Activated CD4-positive, alpha-beta T cell treated with anti-CD3 and anti-CD28 coated beads, Interleukin-2, amount 10 ng/mL, durations not matched to agents 24 days and 14 days (primary cell): Measurements from ENCODE around the gene C19orf73. TPM values are rescaled to one million over a fixed set of nuclear protein-coding genes. Genes with fewer than 3 reads are reported as not detected.

Source experiments
- DNase-seq: peaks from one replicate; pipeline ENCODE4 v3.0.0; 2022
- H3K27ac Mint-ChIP-seq: one replicate; pipeline ENCODE4 v1.8.0; 2022; ENCODE audit warnings: mild to moderate bottlenecking, mixed read lengths
- H3K27me3 Mint-ChIP-seq: one replicate; pipeline ENCODE4 v1.8.0; 2022; ENCODE audit warnings: mixed read lengths
- H3K36me3 Mint-ChIP-seq: one replicate; pipeline ENCODE4 v1.8.0; 2022; ENCODE audit warnings: low read depth, mild to moderate bottlenecking, mixed read lengths
- H3K4me1 Mint-ChIP-seq: one replicate; pipeline ENCODE4 v1.8.0; 2021; ENCODE audit warnings: mixed read lengths
- H3K4me3 Mint-ChIP-seq: one replicate; pipeline ENCODE4 v1.8.0; 2022; ENCODE audit warnings: mild to moderate bottlenecking, moderate library complexity, mixed read lengths
- H3K9me3 Mint-ChIP-seq: one replicate; pipeline ENCODE4 v1.8.0; 2021; ENCODE audit warnings: mixed read lengths
- intact Hi-C: fragments of 100-400 bp; cut with micrococcal nuclease; formaldehyde crosslinking; loops from one replicate; pipeline ENCODE4 v1.15.1; 2023
- total RNA-seq: library from RNA; stranded (reverse); gene quantifications from 2 replicates; pipeline ENCODE4 v1.2.3, GENCODE V29; 2022

Gene C19orf73
- total RNA-seq: 2.0 and 2.5 TPM in 2 replicates

DNA sequence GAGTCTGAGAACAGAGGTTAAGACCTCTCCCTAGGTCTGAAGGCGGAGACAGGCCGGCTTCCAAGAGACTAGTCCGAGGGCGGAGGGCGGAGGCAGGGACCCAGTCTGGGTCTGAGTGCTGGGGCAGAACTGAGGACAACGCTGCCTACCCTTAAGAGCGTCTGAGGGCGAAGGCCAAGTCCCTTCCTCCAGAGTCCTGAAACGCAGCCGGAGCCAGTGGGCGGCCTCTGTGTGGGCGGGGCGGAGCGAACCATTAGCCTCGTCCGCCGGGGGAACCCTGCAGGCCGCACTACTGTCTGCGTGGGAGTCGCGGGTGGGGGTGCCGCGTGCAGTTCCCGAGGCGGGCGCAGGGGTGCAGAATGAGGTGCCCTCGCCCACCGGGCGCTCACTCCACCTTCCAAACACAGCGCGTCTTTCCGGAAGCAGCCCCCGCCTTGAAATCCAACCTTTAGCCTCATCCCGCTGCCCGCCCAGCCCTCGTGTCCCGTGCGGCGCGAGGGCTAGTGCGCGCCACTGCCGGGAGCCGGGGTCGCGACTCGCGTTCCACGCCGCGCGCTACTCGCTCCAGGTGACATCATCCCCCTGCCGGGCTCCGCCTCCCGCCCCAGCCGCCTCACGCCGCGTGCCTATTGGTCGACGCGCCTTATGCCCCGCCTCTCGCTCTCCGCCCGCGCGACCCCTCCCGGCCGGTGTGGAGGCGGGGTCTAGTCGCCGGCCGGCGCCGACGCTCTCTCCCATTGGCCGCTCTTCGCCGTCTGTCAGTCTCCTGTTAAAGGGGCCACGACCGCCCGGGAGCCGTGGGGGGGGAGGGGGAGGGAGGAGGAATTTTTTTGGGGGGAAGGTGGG lies at the start of gene C19orf73:
C19orf73 (minus strand) TSS at position 579 of the 846 bp plus-strand sequence; CDS start at position 458, 121 bp downstream.
- Mint-ChIP-seq H3K9me3 (no peaks in the 10 kb centered on the region), H3K4me3 (peak within 1 kb of the TSS; percentile 90), H3K4me1 (peaks cover 25% of the 10 kb centered on the region), H3K36me3 (peaks cover 5% of the 10 kb centered on the region), H3K27ac (peak within 1 kb of the TSS; percentile 90), H3K27me3 (peaks cover 18% of the 10 kb centered on the region)
- intact Hi-C loops: loop anchor here (1.0 to 10.0 kb wide), 6 partner anchors 10 to 484 kb away; partner anchors contain the start of genes DBP, GYS1, PPP1R15A and RUVBL2
- peak; percentile 99 for DNase-seq

DNA sequence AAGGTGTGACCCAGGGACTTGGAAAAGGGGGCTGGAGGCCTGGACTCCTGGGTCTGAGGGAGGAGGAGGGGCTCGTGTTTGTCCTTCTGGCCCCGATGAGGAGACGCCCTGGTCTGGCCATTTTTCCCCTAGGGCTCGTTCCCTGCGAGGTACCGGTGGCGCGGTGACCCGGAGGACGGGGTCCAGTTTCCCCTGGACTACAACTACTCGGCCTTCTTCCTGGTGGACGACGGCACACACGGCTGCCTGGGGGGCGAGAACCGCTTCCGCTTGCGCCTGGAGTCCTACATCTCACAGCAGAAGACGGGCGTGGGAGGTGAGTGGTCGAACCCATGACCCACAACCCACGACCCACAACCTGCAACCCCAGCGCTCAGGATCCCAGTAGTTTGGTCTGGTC lies 49.5 kb upstream of the C19orf73 start:
- Mint-ChIP-seq H3K36me3 (no peaks in the 10 kb centered on the region), H3K27me3 (peaks cover 3% of the 10 kb centered on the region), H3K27ac (no peak overlapping the region), H3K4me1 (no peaks in the 10 kb centered on the region), H3K9me3 (no peaks in the 10 kb centered on the region), H3K4me3 (no peak overlapping the region)
- intact Hi-C loops: no loop called here
- DNase-seq: no peak

DNA sequence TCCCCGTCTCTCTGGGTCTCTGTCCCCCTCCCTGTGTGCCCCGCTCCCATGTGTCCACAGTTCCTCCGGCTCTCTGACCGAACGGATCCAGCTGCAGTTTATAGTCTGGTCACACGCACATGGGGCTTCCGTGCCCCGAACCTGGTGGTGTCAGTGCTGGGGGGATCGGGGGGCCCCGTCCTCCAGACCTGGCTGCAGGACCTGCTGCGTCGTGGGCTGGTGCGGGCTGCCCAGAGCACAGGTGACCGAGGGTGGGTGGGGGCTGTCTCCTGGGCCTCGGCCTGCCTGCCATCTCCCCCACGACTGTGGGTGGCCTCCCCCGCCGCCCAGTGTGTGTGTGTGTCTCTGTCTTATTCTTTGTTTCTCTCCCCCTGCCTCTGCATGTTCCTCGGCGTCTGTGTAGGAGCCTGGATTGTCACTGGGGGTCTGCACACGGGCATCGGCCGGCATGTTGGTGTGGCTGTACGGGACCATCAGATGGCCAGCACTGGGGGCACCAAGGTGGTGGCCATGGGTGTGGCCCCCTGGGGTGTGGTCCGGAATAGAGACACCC lies 49.0 kb upstream of the C19orf73 start:
- H3K27ac Mint-ChIP-seq: no peak overlapping the region
- intact Hi-C loops: no loop called here
- H3K36me3 Mint-ChIP-seq: no peaks in the 10 kb centered on the region
- no peak for DNase-seq
- H3K27me3 Mint-ChIP-seq: peaks cover 3% of the 10 kb centered on the region
- no peaks in the 10 kb centered on the region for H3K9me3 Mint-ChIP-seq
- H3K4me3 Mint-ChIP-seq: no peak overlapping the region
- H3K4me1 Mint-ChIP-seq: no peaks in the 10 kb centered on the region

GRCh38 chr19:49165865-49166301 lies 46.9 kb upstream of the C19orf73 start:
- intact Hi-C loops: no loop called here
- no peaks in the 10 kb centered on the region for H3K9me3 Mint-ChIP-seq
- peaks cover 5% of the 10 kb centered on the region for H3K27me3 Mint-ChIP-seq
- no peak overlapping the region for H3K4me3 Mint-ChIP-seq
- no peaks in the 10 kb centered on the region for H3K4me1 Mint-ChIP-seq
- no peak overlapping the region for H3K27ac Mint-ChIP-seq
- DNase-seq: no peak
- no peaks in the 10 kb centered on the region for H3K36me3 Mint-ChIP-seq

DNA sequence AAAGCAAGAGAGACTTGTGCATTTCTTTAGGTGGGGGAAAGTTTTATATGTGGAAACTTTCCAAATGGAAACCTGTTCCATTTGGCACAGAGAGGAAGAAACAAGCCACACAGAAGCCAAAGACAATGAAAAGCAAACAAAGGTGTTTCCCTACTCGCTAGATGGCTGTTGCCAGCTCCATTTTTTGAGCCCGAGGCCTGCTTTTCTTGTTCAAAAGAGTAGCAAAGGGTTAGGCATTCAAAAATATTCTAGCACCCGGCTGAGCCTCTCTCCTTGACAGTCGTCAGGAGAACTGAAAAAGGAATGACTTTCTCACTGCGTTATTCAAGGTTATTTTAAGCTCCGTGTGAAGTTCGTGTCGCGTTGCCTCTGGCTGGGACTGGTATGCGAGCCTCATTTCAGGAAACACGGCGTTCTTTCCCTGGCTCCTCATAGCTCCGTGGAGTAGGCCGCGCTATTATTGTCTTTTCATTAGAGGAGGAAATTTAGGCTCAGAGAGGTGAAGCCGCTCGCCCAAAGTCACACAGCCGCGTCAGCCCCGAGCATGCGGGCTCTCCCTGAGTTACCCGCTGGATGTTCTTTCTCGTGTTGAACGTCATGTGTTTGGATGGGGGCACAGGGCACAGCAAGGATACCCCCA lies 46.3 kb upstream of the C19orf73 start:
- Mint-ChIP-seq H3K36me3 (no peaks in the 10 kb centered on the region), H3K9me3 (no peaks in the 10 kb centered on the region), H3K27ac (no peak overlapping the region), H3K4me1 (no peaks in the 10 kb centered on the region), H3K4me3 (no peak overlapping the region), H3K27me3 (peaks cover 8% of the 10 kb centered on the region)
- intact Hi-C loops: no loop called here
- DNase-seq: no peak

- intact Hi-C loops: no loop called here
Observed at GRCh38 chr19:49161987-49162386, 43.0 kb upstream of the C19orf73 start.

DNA sequence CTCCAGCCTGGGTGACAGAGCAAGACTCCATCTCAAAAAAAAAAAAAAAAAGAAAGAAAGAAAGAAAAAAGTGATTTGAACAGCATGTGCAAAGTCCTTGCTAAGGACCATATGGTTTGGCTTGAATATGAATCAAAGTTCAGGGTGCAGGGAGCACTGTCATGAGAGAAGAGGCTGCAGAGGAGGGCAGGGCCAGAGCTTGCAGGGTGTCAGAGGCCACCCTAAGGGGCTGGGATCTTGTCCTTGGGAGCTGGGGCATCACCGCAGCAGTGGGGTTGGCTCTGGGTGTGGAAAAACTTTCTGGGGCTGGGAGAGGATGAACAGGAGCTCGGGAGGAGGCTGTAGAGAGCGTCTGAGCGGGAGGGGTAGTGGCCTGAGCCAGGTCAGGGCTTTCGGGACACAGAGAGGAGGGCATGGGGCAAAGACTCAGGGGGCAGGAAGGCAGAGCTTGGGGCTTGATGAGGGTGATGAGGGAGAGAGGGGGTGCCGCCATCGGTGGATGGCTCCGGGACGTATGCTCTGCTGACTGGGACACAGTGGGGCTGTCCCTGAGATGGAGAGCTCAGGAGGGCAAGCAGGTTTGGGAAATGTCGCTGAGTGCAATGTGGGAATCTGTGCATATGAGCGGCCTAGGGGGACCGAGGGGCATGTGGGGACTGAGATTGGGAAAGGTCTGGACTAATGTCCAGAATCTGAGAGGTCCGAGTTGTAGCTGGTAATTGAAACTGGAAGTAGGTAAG lies 41.7 kb upstream of the C19orf73 start:
- H3K4me1 Mint-ChIP-seq: peaks cover 7% of the 10 kb centered on the region
- H3K36me3 Mint-ChIP-seq: no peaks in the 10 kb centered on the region
- no peak for DNase-seq
- no peak overlapping the region for H3K4me3 Mint-ChIP-seq
- intact Hi-C loops: no loop called here
- peaks cover 37% of the 10 kb centered on the region for H3K27me3 Mint-ChIP-seq
- no peaks in the 10 kb centered on the region for H3K9me3 Mint-ChIP-seq
- no peak overlapping the region for H3K27ac Mint-ChIP-seq

More at GRCh38 chr19:49161987-49162386, 43.0 kb upstream of the C19orf73 start:
- Mint-ChIP-seq H3K4me3 (no peak overlapping the region), H3K9me3 (no peaks in the 10 kb centered on the region), H3K36me3 (no peaks in the 10 kb centered on the region), H3K4me1 (peaks cover 4% of the 10 kb centered on the region), H3K27ac (no peak overlapping the region), H3K27me3 (peaks cover 30% of the 10 kb centered on the region)
- DNase-seq: no peak

DNA sequence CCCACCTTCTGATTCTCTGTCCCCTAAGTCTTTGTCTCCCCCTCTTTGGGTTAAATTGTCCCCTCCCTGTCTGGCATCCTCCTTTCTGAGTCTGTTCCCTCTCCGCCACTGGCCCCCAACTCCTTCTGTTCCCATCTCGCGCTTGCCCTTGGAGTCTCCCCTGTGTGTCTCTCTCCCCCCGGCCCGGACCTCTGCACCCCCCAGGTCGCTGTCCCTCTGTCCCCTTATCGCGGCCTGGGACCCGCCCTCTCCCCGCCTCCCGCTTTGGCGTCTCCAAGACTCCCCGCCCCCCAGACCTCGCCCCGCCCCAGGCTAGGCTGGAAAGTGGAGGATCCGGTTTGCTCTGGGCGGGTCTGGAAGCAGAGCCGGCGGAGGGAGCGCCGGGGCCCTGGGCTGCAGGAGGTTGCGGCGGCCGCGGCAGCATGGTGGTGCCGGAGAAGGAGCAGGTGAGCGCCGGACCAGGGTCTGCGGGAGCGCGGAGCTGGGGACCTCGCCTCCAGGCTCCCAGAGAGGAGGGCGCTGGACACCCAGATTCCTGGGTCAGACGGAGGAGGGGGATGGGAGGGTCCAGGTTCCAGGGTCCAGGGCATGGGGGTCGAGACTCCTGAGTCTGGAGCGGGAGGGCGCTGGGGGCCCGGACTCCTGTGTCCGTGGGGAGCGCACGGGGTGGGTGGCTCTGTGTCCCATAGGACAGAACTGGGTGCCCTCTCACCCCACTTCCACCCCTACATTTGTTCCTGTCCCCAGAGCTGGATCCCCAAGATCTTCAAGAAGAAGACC lies 38.7 kb upstream of the C19orf73 start, which contains the start of gene TRPM4:
TRPM4 (plus strand) TSS at position 348 of the 780 bp plus-strand sequence; CDS start at position 423, 75 bp downstream.
- no peak within 1 kb of the TSS for H3K27ac Mint-ChIP-seq
- H3K27me3 Mint-ChIP-seq: peaks cover 62% of the 10 kb centered on the region
- peak within 1 kb of the TSS; percentile 82 for H3K4me3 Mint-ChIP-seq
- peaks cover 7% of the 10 kb centered on the region for H3K4me1 Mint-ChIP-seq
- no peaks in the 10 kb centered on the region for H3K36me3 Mint-ChIP-seq
- DNase-seq: peak; percentile 90
- H3K9me3 Mint-ChIP-seq: peaks cover 3% of the 10 kb centered on the region
- intact Hi-C loops: no loop called here

DNA sequence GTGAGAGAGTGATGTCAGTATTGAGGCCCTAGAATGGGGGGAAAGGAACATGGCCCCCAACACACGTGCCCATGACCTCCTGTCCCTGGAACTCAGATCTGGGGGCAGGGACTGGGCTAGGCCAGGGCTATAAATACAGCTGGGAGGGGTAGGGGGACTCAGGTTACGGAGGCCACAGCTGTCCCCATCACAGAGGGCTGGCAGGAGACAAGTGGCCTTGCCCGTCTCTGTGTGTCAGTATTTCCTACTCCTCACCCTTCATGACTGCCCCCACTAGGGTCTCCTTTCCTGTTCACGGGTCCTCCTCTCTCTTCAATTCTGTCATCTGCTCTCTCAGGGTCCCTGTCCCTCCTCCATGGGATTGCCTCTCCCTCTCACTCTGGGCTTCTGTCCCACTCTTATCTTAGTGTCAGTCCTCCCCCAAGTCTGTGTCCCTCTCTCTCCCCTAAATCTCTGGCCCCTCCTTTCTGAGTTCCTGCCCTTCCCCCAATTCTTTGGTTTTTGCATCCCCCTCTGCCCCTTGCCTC lies 36.9 kb upstream of the C19orf73 start:
- DNase-seq: no peak
- Mint-ChIP-seq H3K4me1 (peaks cover 10% of the 10 kb centered on the region), H3K36me3 (peaks cover 2% of the 10 kb centered on the region), H3K4me3 (peak overlapping the region; percentile 10), H3K27ac (no peak overlapping the region), H3K9me3 (peaks cover 7% of the 10 kb centered on the region), H3K27me3 (peaks cover 72% of the 10 kb centered on the region)
- intact Hi-C loops: no loop called here

DNA sequence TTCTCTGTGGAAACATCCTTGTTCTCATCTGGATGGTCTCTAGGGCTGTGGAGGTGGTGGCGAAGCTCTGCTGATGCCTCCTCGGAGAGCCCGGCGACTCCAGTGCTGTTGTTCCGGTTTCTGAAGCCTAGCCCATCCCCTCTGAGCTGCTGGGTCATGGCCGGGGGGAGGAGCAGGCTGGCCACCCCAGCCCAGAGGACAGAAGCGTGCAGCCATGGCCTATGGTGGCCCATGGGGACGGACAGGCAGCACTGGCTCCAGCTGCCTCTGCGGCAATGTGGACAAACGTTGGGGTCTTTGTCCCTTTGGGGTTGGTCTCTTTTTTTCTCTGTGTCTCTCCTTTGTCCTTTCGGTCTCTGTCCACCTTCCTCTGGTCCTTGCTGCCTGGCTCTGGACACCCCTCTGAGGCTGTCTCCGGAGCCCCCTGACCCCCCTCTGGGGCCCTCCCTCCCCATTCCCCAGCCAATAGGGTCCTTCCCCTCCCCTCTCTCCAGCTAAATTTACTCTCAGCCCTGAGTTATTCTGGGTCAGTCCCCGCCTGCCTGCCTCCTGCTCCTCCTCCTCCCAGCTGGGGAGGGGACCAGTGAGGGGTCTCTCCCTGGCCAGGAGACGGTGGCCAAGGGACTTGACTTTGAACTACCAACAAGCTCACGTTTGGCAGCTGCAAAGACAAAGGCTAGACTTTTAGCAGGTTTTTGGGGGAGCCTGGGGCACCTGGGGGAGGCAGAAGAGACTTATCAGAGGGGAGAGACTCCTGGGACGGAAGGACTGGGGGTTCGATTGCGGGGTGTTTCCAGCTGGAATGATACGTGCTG lies 36.3 kb upstream of the C19orf73 start, which contains the start of gene HRC:
HRC (minus strand) TSS at position 392 of the 815 bp plus-strand sequence; CDS start at position 233, 159 bp downstream.
- intact Hi-C loops: no loop called here
- Mint-ChIP-seq H3K4me1 (peaks cover 13% of the 10 kb centered on the region), H3K27me3 (peaks cover 69% of the 10 kb centered on the region)

DNA sequence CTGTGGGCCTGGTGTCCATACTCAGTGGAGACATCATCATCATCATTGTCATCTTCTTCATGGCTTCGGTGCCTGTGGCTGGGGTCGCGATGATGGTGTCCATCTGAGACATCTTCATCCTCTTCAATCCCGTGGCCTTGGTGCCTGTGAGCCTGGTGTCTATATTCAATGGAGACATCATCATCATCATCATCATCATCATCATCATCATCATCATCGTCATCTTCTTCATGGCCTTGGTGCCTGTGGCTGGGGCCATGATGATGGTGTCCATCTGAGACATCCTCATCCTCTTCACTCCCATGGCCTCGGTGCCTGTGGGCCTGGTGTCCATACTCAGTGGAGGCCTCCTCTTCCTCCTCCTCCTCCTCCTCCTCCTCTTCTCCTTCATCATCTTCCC lies 35.3 kb upstream of the C19orf73 start:
- Mint-ChIP-seq H3K9me3 (peaks cover 7% of the 10 kb centered on the region), H3K36me3 (peaks cover 2% of the 10 kb centered on the region), H3K4me1 (peaks cover 14% of the 10 kb centered on the region), H3K27ac (no peak overlapping the region), H3K27me3 (peaks cover 69% of the 10 kb centered on the region), H3K4me3 (no peak overlapping the region)
- no peak for DNase-seq
- intact Hi-C loops: no loop called here

More for the DNA sequence above, 36.3 kb upstream of the C19orf73 start, which contains the start of gene HRC:
- Mint-ChIP-seq H3K27ac (no peak within 1 kb of the TSS), H3K9me3 (peaks cover 7% of the 10 kb centered on the region), H3K36me3 (peaks cover 2% of the 10 kb centered on the region), H3K4me3 (peak within 1 kb of the TSS; percentile 10)
- no peak for DNase-seq
